IMR-90 (cell line): ENCODE results near the gene CALCOCO1. TPM values are rescaled to one million over a fixed set of nuclear protein-coding genes. Genes with fewer than 3 reads are reported as not detected.

ENCODE experiments used
- ATAC-seq: fragments of 200-7000 bp; cut with Tn5 transposase; 2 replicates; pipeline ENCODE4 v1.9.1; 2020; ENCODE audit warnings: low read depth, mild to moderate bottlenecking, moderate library complexity
- BruUV-seq: library from RNA; stranded (reverse); fragments of 400-500 nt; replicated peaks from 2 replicates; lab custom pipeline; 2021; lab: Mats Ljungman, UMichigan
- CTCF ChIA-PET: fragments of 300-600 bp; formaldehyde crosslinking; extraction: SDS; loops from one replicate; lab custom pipeline; 2021; ENCODE audit warnings: antibody characterized with exemption; lab: Yijun Ruan, JAX
- POLR2A ChIA-PET: fragments of 300-600 bp; sonication (Branson Sonifier 250); formaldehyde crosslinking; loops from one replicate; lab custom pipeline; 2022; ENCODE audit warnings: antibody characterized with exemption; ENCODE audit not compliant: unreplicated experiment; lab: Charles Lee
- DNase-seq: peaks from one replicate; pipeline ENCODE4 v3.0.0; 2013
- H2AFZ ChIP-seq: replicated peaks from 2 replicates; pipeline ENCODE3; 2013; ENCODE audit warnings: low read length, mild to moderate bottlenecking; ENCODE audit not compliant: poor library complexity
- H2AK5ac ChIP-seq: 2 replicates; pipeline ENCODE4 v1.6.1; 2013; ENCODE audit warnings: low read depth, low read length, inconsistent platforms
- H2AK9ac ChIP-seq: replicated peaks from 2 replicates; pipeline ENCODE3; 2013; ENCODE audit warnings: mild to moderate bottlenecking, low read depth, low read length, moderate library complexity; ENCODE audit not compliant: poor library complexity
- H2BK120ac ChIP-seq: 2 replicates; pipeline ENCODE4 v1.6.1; 2013; ENCODE audit warnings: low read depth, low read length, inconsistent platforms
- H2BK15ac ChIP-seq: 3 replicates; pipeline ENCODE4 v1.6.1; 2013; ENCODE audit warnings: low read depth, low read length, inconsistent platforms
- H2BK20ac ChIP-seq: 2 replicates; pipeline ENCODE4 v1.6.1; 2013; ENCODE audit warnings: low read depth, mild to moderate bottlenecking, inconsistent platforms, low read length, moderate library complexity
- H2BK5ac ChIP-seq: 2 replicates; pipeline ENCODE4 v1.6.1; 2013; ENCODE audit warnings: mild to moderate bottlenecking, low read depth, low read length, inconsistent platforms; ENCODE audit not compliant: poor library complexity, severe bottlenecking
- H3K14ac ChIP-seq: replicated peaks from 2 replicates; pipeline ENCODE4 v1.6.1; 2013; ENCODE audit warnings: low read depth, low read length, inconsistent platforms
- H3K18ac ChIP-seq: 2 replicates; pipeline ENCODE4 v1.6.1; 2013; ENCODE audit warnings: low read depth, low read length, control low read depth
- H3K23ac ChIP-seq: 2 replicates; pipeline ENCODE4 v1.6.1; 2013; ENCODE audit warnings: low read depth, low read length, inconsistent platforms
- H3K27ac ChIP-seq: 2 replicates; pipeline ENCODE4 v1.5.1; 2013; ENCODE audit warnings: mild to moderate bottlenecking, control low read depth, low read length; ENCODE audit not compliant: insufficient read depth
- H3K27me3 ChIP-seq: 2 replicates; pipeline ENCODE4 v1.6.1; 2013; ENCODE audit warnings: low read length; ENCODE audit not compliant: control insufficient read depth, insufficient read depth
- H3K36me3 ChIP-seq: 2 replicates; pipeline ENCODE4 v1.6.1; 2013; ENCODE audit warnings: low read length, mixed read lengths; ENCODE audit not compliant: control insufficient read depth, insufficient read depth
- H3K4ac ChIP-seq: 2 replicates; pipeline ENCODE4 v1.6.1; 2013; ENCODE audit warnings: low read depth, low read length, inconsistent platforms
- H3K4me1 ChIP-seq: 2 replicates; pipeline ENCODE4 v1.6.1; 2013; ENCODE audit warnings: low read length, mixed read lengths; ENCODE audit not compliant: control insufficient read depth, insufficient read depth
- H3K4me2 ChIP-seq: 2 replicates; pipeline ENCODE4 v1.6.1; 2013; ENCODE audit warnings: low read depth, mild to moderate bottlenecking, control low read depth, low read length, moderate library complexity
- H3K4me3 ChIP-seq: 2 replicates; pipeline ENCODE4 v1.5.1; 2013; ENCODE audit warnings: low read depth, mild to moderate bottlenecking, control low read depth, low read length, moderate library complexity; ENCODE audit not compliant: insufficient read depth
- H3K56ac ChIP-seq: 2 replicates; pipeline ENCODE4 v1.6.1; 2013; ENCODE audit warnings: low read length, inconsistent platforms; ENCODE audit not compliant: insufficient read depth; ENCODE audit errors: extremely low read depth
- H3K79me1 ChIP-seq, 2 experiments: 2 replicates each; pipeline ENCODE4 v1.6.1; 2013; ENCODE audit warnings: low read length in 2 of 2, inconsistent platforms in 1 of 2, low read depth in 1 of 2
- H3K9ac ChIP-seq: 2 replicates; pipeline ENCODE4 v1.6.1; 2013; ENCODE audit warnings: low read depth, low read length, control low read depth
- H3K9me1 ChIP-seq: 2 replicates; pipeline ENCODE4 v1.6.1; 2013; ENCODE audit warnings: low read length, inconsistent platforms; ENCODE audit not compliant: insufficient read depth
- H3K9me3 ChIP-seq: 2 replicates; pipeline ENCODE4 v1.6.1; 2013; ENCODE audit warnings: low read length; ENCODE audit not compliant: control insufficient read depth, insufficient read depth
- H4K20me1 ChIP-seq: 2 replicates; pipeline ENCODE4 v1.6.1; 2013; ENCODE audit warnings: low read length, inconsistent platforms; ENCODE audit not compliant: insufficient read depth
- H4K5ac ChIP-seq: 2 replicates; pipeline ENCODE4 v1.6.1; 2013; ENCODE audit warnings: mild to moderate bottlenecking, low read depth, low read length, control low read depth
- H4K8ac ChIP-seq, 2 experiments: 2 replicates each; pipeline ENCODE4 v1.6.1; 2013; ENCODE audit warnings: low read depth in 2 of 2, low read length in 2 of 2, control low read depth in 1 of 2, inconsistent platforms in 1 of 2
- H4K91ac ChIP-seq: 2 replicates; pipeline ENCODE4 v1.6.1; 2013; ENCODE audit warnings: low read depth, low read length, inconsistent platforms; ENCODE audit not compliant: insufficient read depth
- BHLHE40 ChIP-seq: fragments of 150-350 bp; IDR thresholded peaks from 2 replicates; pipeline ENCODE4 v1.6.1; 2016; ENCODE audit warnings: mild to moderate bottlenecking, low read depth, low read length
- CEBPB ChIP-seq: IDR thresholded peaks from 2 replicates; pipeline ENCODE4 v1.6.1; 2012; ENCODE audit warnings: low read depth, low read length, improper control_type of control experiment
- CHD1 ChIP-seq: IDR thresholded peaks from 2 replicates; pipeline ENCODE4 v1.6.1; 2012; ENCODE audit warnings: low read depth, low read length, improper control_type of control experiment
- ELK1 ChIP-seq: fragments of 150-350 bp; IDR thresholded peaks from 2 replicates; pipeline ENCODE4 v1.6.1; 2016; ENCODE audit warnings: low read depth, mild to moderate bottlenecking, low read length, moderate library complexity, borderline replicate concordance
- FOS ChIP-seq: fragments of 150-350 bp; IDR thresholded peaks from 2 replicates; pipeline ENCODE4 v1.6.1; 2016; ENCODE audit warnings: low read depth, low read length
- MAFK ChIP-seq: IDR thresholded peaks from 2 replicates; pipeline ENCODE4 v1.6.1; 2012; ENCODE audit warnings: low read depth, low read length, improper control_type of control experiment
- MAZ ChIP-seq: IDR thresholded peaks from 2 replicates; pipeline ENCODE4 v1.6.1; 2012; ENCODE audit warnings: low read depth, mild to moderate bottlenecking, low read length, improper control_type of control experiment, moderate library complexity, borderline replicate concordance
- MXI1 ChIP-seq: IDR thresholded peaks from 2 replicates; pipeline ENCODE4 v1.6.1; 2012; ENCODE audit warnings: low read depth, mild to moderate bottlenecking, low read length, moderate library complexity, borderline replicate concordance
- NFE2L2 ChIP-seq: fragments of 150-350 bp; IDR thresholded peaks from 2 replicates; pipeline ENCODE4 v1.6.1; 2016; ENCODE audit warnings: low read depth, mild to moderate bottlenecking, low read length
- POLR2A ChIP-seq: IDR thresholded peaks from 2 replicates; pipeline ENCODE4 v1.6.1; 2012; ENCODE audit warnings: mild to moderate bottlenecking, low read depth, low read length
- RAD21 ChIP-seq: IDR thresholded peaks from 2 replicates; pipeline ENCODE4 v1.6.1; 2012; ENCODE audit warnings: low read length, improper control_type of control experiment
- RCOR1 ChIP-seq: IDR thresholded peaks from 2 replicates; pipeline ENCODE4 v1.6.1; 2012; ENCODE audit warnings: mild to moderate bottlenecking, low read length, improper control_type of control experiment; ENCODE audit not compliant: insufficient replicate concordance
- RFX5 ChIP-seq: IDR thresholded peaks from 2 replicates; pipeline ENCODE4 v1.8.0; 2012; ENCODE audit warnings: low read depth, mild to moderate bottlenecking, low read length, moderate library complexity
- SMC3 ChIP-seq: fragments of 150-350 bp; IDR thresholded peaks from 2 replicates; pipeline ENCODE4 v1.6.1; 2016; ENCODE audit warnings: low read depth, mild to moderate bottlenecking, antibody characterized with exemption, low read length, moderate library complexity
- USF2 ChIP-seq: fragments of 150-350 bp; IDR thresholded peaks from 2 replicates; pipeline ENCODE4 v1.6.1; 2017; ENCODE audit warnings: mild to moderate bottlenecking, antibody characterized with exemption, low read length, low read depth
- WGBS, 2 experiments: methylation state at CpG; one replicate each; pipeline versions ENCODE4 v1.1.5 to v1.1.7; 2013; ENCODE audit warnings: missing lambda C conversion rate in 2 of 2; ENCODE audit not compliant: insufficient read length in 1 of 2; ENCODE audit errors: extremely low coverage in 2 of 2; 5-methylcytosine and 5-hydroxymethylcytosine counted together
- dilution Hi-C: fragments of 300-500 bp; cut with HindIII; formaldehyde crosslinking; loops from one replicate; pipeline ENCODE4 v1.14.3; 2018; ENCODE audit warnings: low sequenced_read_pairs; ENCODE audit not compliant: unreplicated experiment
- in situ Hi-C: fragments of 300-500 bp; cut with MboI; formaldehyde crosslinking; loops from 3 replicates; pipeline ENCODE4 v1.14.3; 2019; ENCODE audit warnings: low sequenced_read_pairs, inconsistent platforms, mixed read lengths
- intact Hi-C: fragments of 100-400 bp; cut with micrococcal nuclease; formaldehyde crosslinking; loops from 2 replicates; pipeline ENCODE4 v1.10.0; 2022
- polyA plus RNA-seq, 3 experiments: library from polyadenylated mRNA; depleted of rRNA; stranded (reverse); fragments of >200 nt; gene quantifications; 2 replicates each; pipeline ENCODE4 v1.2.3, GENCODE V29; 2012; ENCODE audit warnings: low replicate concordance in 1 of 3
- total RNA-seq: library from RNA; depleted of rRNA; stranded (reverse); fragments of >200 nt; gene quantifications from 2 replicates; pipeline ENCODE4 v1.2.3, GENCODE V29; 2012
- TF ChIP-seq, protein P1 (sequence below): conservative IDR thresholded peaks from 2 replicates; pipeline ENCODE4 v1.5.1; 2012; ENCODE audit warnings: mild to moderate bottlenecking, low read depth, low read length, improper control_type of control experiment

Gene CALCOCO1
- total and polyA plus RNA-seq, 2 of the 4 experiments (the other 2 are of a cell fraction), result 156 to 169 TPM

- intact Hi-C loops, result no loop called here
- H4K91ac ChIP-seq, result no peak overlapping the region
- H3K4me2 ChIP-seq, result peak overlapping the region; percentile 75
- no peak overlapping the region for H3K18ac ChIP-seq
- BruUV-seq, result no TSS peak
- TF ChIP-seq BHLHE40, result no peak
- TF ChIP-seq POLR2A, result no peak
- TF ChIP-seq NFE2L2, result no peak
- no peak for TF ChIP-seq CHD1
- TF ChIP-seq, protein P1, sequence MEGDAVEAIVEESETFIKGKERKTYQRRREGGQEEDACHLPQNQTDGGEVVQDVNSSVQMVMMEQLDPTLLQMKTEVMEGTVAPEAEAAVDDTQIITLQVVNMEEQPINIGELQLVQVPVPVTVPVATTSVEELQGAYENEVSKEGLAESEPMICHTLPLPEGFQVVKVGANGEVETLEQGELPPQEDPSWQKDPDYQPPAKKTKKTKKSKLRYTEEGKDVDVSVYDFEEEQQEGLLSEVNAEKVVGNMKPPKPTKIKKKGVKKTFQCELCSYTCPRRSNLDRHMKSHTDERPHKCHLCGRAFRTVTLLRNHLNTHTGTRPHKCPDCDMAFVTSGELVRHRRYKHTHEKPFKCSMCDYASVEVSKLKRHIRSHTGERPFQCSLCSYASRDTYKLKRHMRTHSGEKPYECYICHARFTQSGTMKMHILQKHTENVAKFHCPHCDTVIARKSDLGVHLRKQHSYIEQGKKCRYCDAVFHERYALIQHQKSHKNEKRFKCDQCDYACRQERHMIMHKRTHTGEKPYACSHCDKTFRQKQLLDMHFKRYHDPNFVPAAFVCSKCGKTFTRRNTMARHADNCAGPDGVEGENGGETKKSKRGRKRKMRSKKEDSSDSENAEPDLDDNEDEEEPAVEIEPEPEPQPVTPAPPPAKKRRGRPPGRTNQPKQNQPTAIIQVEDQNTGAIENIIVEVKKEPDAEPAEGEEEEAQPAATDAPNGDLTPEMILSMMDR, result no peak
- no peak for TF ChIP-seq RFX5
- no peak for TF ChIP-seq CEBPB
- no peak for TF ChIP-seq MXI1
- no peak for TF ChIP-seq SMC3
- no peak for TF ChIP-seq FOS
- no peak for TF ChIP-seq ELK1
- no peak for TF ChIP-seq MAZ
- no peak for TF ChIP-seq RCOR1
- TF ChIP-seq MAFK, result no peak
- TF ChIP-seq USF2, result no peak
- no peak for TF ChIP-seq RAD21
- POLR2A ChIA-PET, result no interaction called here
- H3K56ac ChIP-seq, result no peak overlapping the region
- H3K79me1 ChIP-seq, result no peaks in the 10 kb centered on the region
- H2AK5ac ChIP-seq, result no peak overlapping the region
- no peaks in the 10 kb centered on the region for H3K36me3 ChIP-seq
- H2BK20ac ChIP-seq, result no peak overlapping the region
- in situ Hi-C loops, result no loop called here
- H3K14ac ChIP-seq, result no peak overlapping the region
- no peak overlapping the region for H2BK5ac ChIP-seq
- H3K4ac ChIP-seq, result no peak overlapping the region
- peak overlapping the region; percentile 86 for H3K23ac ChIP-seq
- H3K4me1 ChIP-seq, result peaks cover 6% of the 10 kb centered on the region
- H2BK120ac ChIP-seq, result no peak overlapping the region
- H4K8ac ChIP-seq, result no peak overlapping the region
- H2AFZ ChIP-seq, result no peak overlapping the region
- H2AK9ac ChIP-seq, result no peak overlapping the region
- no peaks in the 10 kb centered on the region for H4K20me1 ChIP-seq
- peaks cover 83% of the 10 kb centered on the region for H3K27me3 ChIP-seq
- DNase-seq, result peak; percentile 19
- dilution Hi-C loops, result no loop called here
- no peaks in the 10 kb centered on the region for H3K9me1 ChIP-seq
- H3K9ac ChIP-seq, result no peak overlapping the region
- H2BK15ac ChIP-seq, result no peak overlapping the region
- H3K9me3 ChIP-seq, result peaks cover 2% of the 10 kb centered on the region; the same call in 1 of the 2 replicates
- ATAC-seq, result no peak
- CTCF ChIA-PET, result no interaction called here
- H3K27ac ChIP-seq, result no peak overlapping the region
- H4K5ac ChIP-seq, result no peak overlapping the region
- WGBS, 2 experiments, result 18% methylated on average over 3 of the region's 36 CpGs; no CpG with 5 or more reads in 1 of the 2 experiments
- peak overlapping the region; percentile 22; the same call in 1 of the 2 replicates for H3K4me3 ChIP-seq
Observed at GRCh38 chr12:53750812-53751335, 23.6 kb upstream of the CALCOCO1 start.
